Fibroblast of mammary gland (primary cell): ENCODE results near the gene ACOXL.
A peak's percentile ranks its signal among the peaks of the same experiment; 100 is the strongest.

Source experiments
- DNase-seq: peaks from one replicate; pipeline ENCODE4 v3.0.0-alpha.2; 2010; ENCODE audit warnings: low read depth
- H3K4me3 ChIP-seq: 2 replicates; pipeline ENCODE4 v1.5.1; 2011; ENCODE audit warnings: low read depth, mild to moderate bottlenecking, low read length, moderate library complexity; ENCODE audit not compliant: control insufficient read depth
- TF ChIP-seq, protein P1 (sequence below): conservative IDR thresholded peaks from 2 replicates; pipeline ENCODE4 v1.5.1; 2011; ENCODE audit warnings: low read depth, low read length, inconsistent platforms; ENCODE audit not compliant: control insufficient read depth, insufficient read depth

ACOXL gene

DNA sequence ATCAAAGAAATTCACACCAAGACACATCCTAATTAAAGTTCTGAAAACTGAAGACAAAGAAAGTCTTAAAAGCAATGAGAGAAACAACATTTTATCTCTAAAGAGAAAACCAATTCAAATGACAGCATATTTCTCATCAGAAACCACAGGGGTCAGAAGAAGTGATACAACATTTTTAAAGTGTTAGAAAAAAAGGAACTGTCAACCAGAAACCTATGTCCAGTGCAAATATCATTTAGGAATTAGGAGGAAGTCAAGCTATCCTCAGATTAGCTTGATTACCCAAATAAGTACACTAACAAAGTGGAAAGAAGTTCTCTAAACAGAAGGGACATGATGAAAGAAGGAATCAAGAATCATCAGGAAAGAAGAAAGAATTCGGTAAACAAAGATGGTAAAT is 328.8 kb downstream of the ACOXL start:
- no peak for DNase-seq
- H3K4me3 ChIP-seq, result no peak overlapping the region
- TF ChIP-seq, protein P1, sequence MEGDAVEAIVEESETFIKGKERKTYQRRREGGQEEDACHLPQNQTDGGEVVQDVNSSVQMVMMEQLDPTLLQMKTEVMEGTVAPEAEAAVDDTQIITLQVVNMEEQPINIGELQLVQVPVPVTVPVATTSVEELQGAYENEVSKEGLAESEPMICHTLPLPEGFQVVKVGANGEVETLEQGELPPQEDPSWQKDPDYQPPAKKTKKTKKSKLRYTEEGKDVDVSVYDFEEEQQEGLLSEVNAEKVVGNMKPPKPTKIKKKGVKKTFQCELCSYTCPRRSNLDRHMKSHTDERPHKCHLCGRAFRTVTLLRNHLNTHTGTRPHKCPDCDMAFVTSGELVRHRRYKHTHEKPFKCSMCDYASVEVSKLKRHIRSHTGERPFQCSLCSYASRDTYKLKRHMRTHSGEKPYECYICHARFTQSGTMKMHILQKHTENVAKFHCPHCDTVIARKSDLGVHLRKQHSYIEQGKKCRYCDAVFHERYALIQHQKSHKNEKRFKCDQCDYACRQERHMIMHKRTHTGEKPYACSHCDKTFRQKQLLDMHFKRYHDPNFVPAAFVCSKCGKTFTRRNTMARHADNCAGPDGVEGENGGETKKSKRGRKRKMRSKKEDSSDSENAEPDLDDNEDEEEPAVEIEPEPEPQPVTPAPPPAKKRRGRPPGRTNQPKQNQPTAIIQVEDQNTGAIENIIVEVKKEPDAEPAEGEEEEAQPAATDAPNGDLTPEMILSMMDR, result no peak

DNA sequence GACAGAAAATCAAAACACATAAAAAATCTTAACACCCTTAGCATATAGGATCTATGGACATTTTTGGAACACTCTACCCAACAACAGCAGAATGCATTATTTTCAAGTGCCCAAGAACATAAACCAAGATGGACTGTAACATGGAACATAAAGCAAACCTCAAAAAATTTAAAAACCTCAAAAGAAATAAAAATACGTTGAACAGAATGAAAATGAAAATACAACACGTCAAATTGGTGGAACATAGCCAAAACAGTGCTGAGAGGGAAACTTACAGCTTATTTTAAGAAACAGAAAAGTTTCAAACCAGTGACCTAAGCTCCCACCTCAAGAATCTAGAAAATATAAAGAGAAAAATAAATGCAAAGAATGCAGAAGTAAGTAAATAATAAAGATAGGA is 330.0 kb downstream of the ACOXL start:
- DNase-seq, result no peak
- no peak overlapping the region for H3K4me3 ChIP-seq
- TF ChIP-seq, protein P1, result no peak

DNA sequence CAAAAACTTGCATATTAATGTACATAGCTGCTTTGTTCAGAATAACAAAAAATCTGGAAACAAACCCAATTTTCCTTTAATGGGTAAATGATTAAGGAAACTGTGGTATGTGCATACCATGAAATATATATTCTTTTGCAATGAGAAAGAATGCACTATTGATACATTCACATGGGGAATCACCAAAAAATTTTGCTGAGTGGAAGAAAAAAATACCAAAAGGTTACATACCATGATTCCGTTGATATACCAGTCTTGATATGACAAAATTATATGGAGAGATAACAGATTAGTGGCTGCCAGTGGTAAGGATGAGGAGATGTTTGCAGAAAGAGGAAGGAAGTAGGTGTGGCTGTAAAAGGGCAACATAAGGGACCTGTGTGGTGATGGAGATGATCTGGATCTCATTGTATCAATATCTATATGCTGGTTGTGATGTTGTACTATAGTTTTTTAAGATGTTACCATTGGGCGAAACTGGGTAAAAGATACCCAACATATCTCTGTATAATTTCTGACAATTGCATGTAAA is 333.8 kb downstream of the ACOXL start:
- TF ChIP-seq, protein P1, result no peak
- DNase-seq, result no peak
- no peak overlapping the region for H3K4me3 ChIP-seq

DNA sequence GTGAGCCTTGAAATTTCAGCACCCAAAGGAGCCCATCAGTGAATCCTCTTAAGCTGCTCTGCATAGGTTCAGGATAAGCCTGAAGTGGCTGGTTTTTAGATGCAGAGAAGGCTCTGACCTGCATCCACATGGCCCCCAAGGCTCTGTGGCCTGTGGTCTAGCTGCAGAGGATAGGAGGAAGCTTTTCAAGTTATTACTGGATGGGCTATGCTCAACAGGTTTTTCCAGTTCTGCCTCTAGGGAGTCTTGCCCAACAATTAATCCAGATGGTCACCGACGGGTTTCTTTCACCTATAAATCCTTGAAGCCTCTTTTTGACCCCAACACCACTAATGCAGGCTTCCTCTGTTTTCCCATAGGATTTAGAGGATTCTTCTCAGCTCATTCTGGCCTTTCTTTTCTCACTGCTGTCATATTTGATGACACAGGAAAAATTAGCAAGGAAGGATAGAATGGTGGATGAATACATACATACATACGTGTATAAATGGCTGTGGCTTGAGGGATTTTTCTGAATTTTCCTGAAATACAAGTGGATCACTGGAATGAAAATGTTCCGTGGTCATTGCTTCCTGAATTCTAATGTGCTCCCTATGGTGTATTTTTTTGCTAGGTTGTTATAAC is 336.2 kb downstream of the ACOXL start:
- TF ChIP-seq, protein P1, result no peak
- H3K4me3 ChIP-seq, result no peak overlapping the region
- no peak for DNase-seq

DNA sequence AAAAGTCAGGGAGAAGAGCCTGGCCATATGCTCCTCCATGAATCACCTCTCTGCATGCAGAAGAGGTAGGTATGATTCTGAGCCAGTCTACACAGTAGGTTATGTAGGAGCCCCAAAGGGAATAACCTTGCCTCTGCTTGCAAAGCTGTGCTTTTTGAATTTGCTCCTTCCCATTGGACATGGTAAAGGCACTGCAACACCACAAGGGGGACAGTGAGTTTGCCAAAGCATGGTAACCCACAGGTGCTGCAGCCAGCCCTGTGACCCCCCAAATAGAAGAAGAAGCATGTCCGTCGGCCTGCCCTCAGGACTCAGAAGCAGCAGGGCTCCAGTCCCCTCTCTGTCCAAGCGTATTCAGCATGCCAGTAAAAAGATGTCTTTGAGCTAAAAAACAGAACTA is 337.3 kb downstream of the ACOXL start:
- TF ChIP-seq, protein P1, result peak; percentile 23
- no peak for DNase-seq
- no peak overlapping the region for H3K4me3 ChIP-seq

DNA sequence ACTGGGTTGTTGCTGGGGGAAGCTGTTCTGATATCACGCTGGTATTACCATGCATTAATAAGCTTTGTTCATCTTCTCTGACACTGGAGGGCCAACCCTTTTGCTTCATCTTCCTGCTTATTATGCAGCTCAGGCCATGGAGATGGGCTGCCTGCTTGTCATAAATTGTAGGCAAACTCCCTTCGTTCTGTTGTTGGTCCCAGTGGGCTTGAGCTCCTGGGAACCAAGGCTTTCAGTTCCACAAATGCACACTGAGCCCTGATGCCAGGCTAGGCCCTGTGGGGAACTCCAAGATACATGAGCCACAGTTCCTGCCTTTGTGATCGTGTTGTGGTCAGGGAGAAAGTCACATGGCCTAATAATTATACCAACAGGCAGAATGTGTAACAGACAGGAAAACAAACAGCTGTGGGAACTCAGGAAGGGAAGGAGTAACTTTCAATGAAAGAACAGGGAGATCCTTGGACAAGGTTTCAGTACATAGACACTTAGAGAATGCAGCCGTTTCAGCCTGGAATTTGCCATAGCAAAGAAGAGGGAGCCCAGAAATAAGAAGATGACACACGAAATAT is 339.3 kb downstream of the ACOXL start:
- peak; percentile 79 for DNase-seq
- H3K4me3 ChIP-seq, result no peak overlapping the region
- TF ChIP-seq, protein P1, result no peak
